DND-41 (cell line): Measurements from ENCODE around the gene SMARCAD1.
A peak's percentile ranks its signal among the peaks of the same experiment; 100 is the strongest.
"Not testable (repeated sequence)": the region's sequence is repeated elsewhere in the genome, so short reads cannot be mapped to it uniquely, and the experiment has no call there.

Experiments used
- ATAC-seq: fragments of 200-7000 bp; cut with Tn5 transposase; 3 replicates; pipeline ENCODE4 v1.9.1; 2021; ENCODE audit warnings: low read depth; ENCODE audit not compliant: insufficient read depth
- DNase-seq: peaks from one replicate; pipeline ENCODE4 v3.0.0-alpha.2; 2020
- H2AFZ ChIP-seq: 2 replicates; pipeline ENCODE4 v1.6.0; 2012; ENCODE audit warnings: low read depth, low read length
- H3K27ac ChIP-seq: 2 replicates; pipeline ENCODE4 v1.5.1; 2012; ENCODE audit warnings: low read length, inconsistent platforms
- H3K27me3 ChIP-seq: fragments of 200-600 bp; sonication (generic); 2 replicates; pipeline ENCODE4 v1.6.0; 2012; ENCODE audit warnings: low read length, mild to moderate bottlenecking, inconsistent platforms; ENCODE audit not compliant: insufficient read depth, poor library complexity
- H3K36me3 ChIP-seq: 2 replicates; pipeline ENCODE4 v1.5.1; 2012; ENCODE audit warnings: low read length, inconsistent platforms; ENCODE audit not compliant: insufficient read depth
- H3K4me1 ChIP-seq: 2 replicates; pipeline ENCODE4 v1.5.1; 2012; ENCODE audit warnings: mild to moderate bottlenecking, low read length; ENCODE audit not compliant: insufficient read depth
- H3K4me2 ChIP-seq: 2 replicates; pipeline ENCODE4 v1.6.0; 2012; ENCODE audit warnings: mild to moderate bottlenecking, moderate library complexity, low read length, inconsistent platforms; ENCODE audit not compliant: insufficient read depth
- H3K4me3 ChIP-seq, 2 experiments: fragments of 200-600 bp in 1 of 2; shearing (Covaris generic) in 1 of 2; 2 replicates each; pipeline ENCODE4 v1.5.1; 2012 to 2016; ENCODE audit warnings: inconsistent platforms in 2 of 2, low read length in 2 of 2, mild to moderate bottlenecking in 2 of 2, low read depth in 1 of 2, moderate library complexity in 1 of 2
- H3K79me2 ChIP-seq: 2 replicates; pipeline ENCODE4 v1.6.0; 2012; ENCODE audit warnings: low read length, inconsistent platforms; ENCODE audit not compliant: insufficient read depth
- H3K9ac ChIP-seq: 2 replicates; pipeline ENCODE4 v1.6.0; 2012; ENCODE audit warnings: low read depth, mild to moderate bottlenecking, inconsistent platforms, low read length, moderate library complexity
- H3K9me3 ChIP-seq: 2 replicates; pipeline ENCODE4 v1.5.1; 2012; ENCODE audit warnings: low read length, moderate library complexity, mild to moderate bottlenecking, inconsistent platforms; ENCODE audit not compliant: insufficient read depth, severe bottlenecking
- H4K20me1 ChIP-seq: 2 replicates; pipeline ENCODE4 v1.6.0; 2012; ENCODE audit warnings: low read length; ENCODE audit not compliant: insufficient read depth
- EZH2 ChIP-seq: IDR thresholded peaks from 3 replicates; pipeline ENCODE4 v1.6.1; 2012; ENCODE audit warnings: borderline replicate concordance, low read depth, mild to moderate bottlenecking, moderate library complexity, low read length, inconsistent platforms; ENCODE audit not compliant: severe bottlenecking
- TF ChIP-seq, protein P1 (sequence below): IDR thresholded peaks from 2 replicates; pipeline ENCODE4 v1.5.1; 2012; ENCODE audit warnings: borderline replicate concordance, low read length, moderate library complexity, mild to moderate bottlenecking; ENCODE audit not compliant: poor library complexity, severe bottlenecking; ENCODE audit errors: extremely low read depth

Gene SMARCAD1

GRCh38 chr4:94334476-94334875 lies 126.8 kb downstream of the SMARCAD1 start:
- H3K9me3 ChIP-seq, result no peaks in the 10 kb centered on the region
- H4K20me1 ChIP-seq, result no peaks in the 10 kb centered on the region
- TF ChIP-seq, protein P1, sequence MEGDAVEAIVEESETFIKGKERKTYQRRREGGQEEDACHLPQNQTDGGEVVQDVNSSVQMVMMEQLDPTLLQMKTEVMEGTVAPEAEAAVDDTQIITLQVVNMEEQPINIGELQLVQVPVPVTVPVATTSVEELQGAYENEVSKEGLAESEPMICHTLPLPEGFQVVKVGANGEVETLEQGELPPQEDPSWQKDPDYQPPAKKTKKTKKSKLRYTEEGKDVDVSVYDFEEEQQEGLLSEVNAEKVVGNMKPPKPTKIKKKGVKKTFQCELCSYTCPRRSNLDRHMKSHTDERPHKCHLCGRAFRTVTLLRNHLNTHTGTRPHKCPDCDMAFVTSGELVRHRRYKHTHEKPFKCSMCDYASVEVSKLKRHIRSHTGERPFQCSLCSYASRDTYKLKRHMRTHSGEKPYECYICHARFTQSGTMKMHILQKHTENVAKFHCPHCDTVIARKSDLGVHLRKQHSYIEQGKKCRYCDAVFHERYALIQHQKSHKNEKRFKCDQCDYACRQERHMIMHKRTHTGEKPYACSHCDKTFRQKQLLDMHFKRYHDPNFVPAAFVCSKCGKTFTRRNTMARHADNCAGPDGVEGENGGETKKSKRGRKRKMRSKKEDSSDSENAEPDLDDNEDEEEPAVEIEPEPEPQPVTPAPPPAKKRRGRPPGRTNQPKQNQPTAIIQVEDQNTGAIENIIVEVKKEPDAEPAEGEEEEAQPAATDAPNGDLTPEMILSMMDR, result no peak
- H3K36me3 ChIP-seq, result no peaks in the 10 kb centered on the region
- no peak overlapping the region for H3K27ac ChIP-seq
- H3K27me3 ChIP-seq, result no peaks in the 10 kb centered on the region
- H3K4me3 ChIP-seq, result no peak overlapping the region
- H2AFZ ChIP-seq, result no peak overlapping the region
- H3K4me1 ChIP-seq, result peaks cover 11% of the 10 kb centered on the region
- H3K4me2 ChIP-seq, result no peak overlapping the region
- DNase-seq (no peak), ATAC-seq (no peak)
- no peaks in the 10 kb centered on the region for H3K79me2 ChIP-seq
- no peak overlapping the region for H3K9ac ChIP-seq

DNA sequence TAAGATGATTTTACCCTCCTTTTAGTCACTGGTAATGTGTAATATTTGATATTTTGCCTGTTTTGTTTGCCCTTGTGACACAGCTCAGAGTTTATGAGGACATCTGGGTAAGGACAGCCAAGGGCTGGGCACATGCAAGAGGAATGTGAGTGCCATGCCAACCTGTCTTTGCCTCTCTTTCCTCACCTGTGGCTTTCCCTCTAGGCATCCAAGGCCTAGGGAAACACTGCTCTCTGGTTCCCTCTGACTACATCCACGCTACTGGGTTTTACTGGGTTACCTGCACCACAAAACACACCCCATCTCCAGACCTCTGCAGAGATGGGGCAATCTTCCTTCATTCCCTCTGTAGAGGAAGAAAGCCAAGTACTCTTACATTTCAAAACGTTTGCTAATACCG lies 127.3 kb downstream of the SMARCAD1 start:
- no peaks in the 10 kb centered on the region for H3K27me3 ChIP-seq
- H3K4me3 ChIP-seq, result no peak overlapping the region
- H4K20me1 ChIP-seq, result no peaks in the 10 kb centered on the region
- no peak overlapping the region for H3K4me2 ChIP-seq
- 0 out of 2 replicates have a peak overlapping the region, but pooled peaks have one; percentile 16 for H2AFZ ChIP-seq
- ATAC-seq (no peak), DNase-seq (no peak)
- H3K27ac ChIP-seq, result no peak overlapping the region
- H3K4me1 ChIP-seq, result peaks cover 16% of the 10 kb centered on the region
- no peaks in the 10 kb centered on the region for H3K79me2 ChIP-seq
- no peaks in the 10 kb centered on the region for H3K36me3 ChIP-seq
- TF ChIP-seq EZH2, result no peak
- TF ChIP-seq, protein P1, result no peak
- no peak overlapping the region for H3K9ac ChIP-seq
- H3K9me3 ChIP-seq, result no peaks in the 10 kb centered on the region

GRCh38 chr4:94336303-94336702 lies 128.6 kb downstream of the SMARCAD1 start:
- no peaks in the 10 kb centered on the region for H3K27me3 ChIP-seq
- TF ChIP-seq, protein P1, result no peak
- TF ChIP-seq EZH2, result no peak
- no peak overlapping the region for H3K4me2 ChIP-seq
- no peaks in the 10 kb centered on the region for H3K79me2 ChIP-seq
- H3K36me3 ChIP-seq, result no peaks in the 10 kb centered on the region
- no peaks in the 10 kb centered on the region for H4K20me1 ChIP-seq
- no peak overlapping the region for H2AFZ ChIP-seq
- no peak overlapping the region for H3K27ac ChIP-seq
- ATAC-seq (no peak), DNase-seq (no peak)
- no peaks in the 10 kb centered on the region for H3K9me3 ChIP-seq
- H3K4me1 ChIP-seq, result peaks cover 17% of the 10 kb centered on the region
- H3K4me3 ChIP-seq, result no peak overlapping the region
- no peak overlapping the region for H3K9ac ChIP-seq

GRCh38 chr4:94336791-94337190 lies 129.1 kb downstream of the SMARCAD1 start:
- not testable (repeated sequence) for H3K9me3 ChIP-seq, DNase-seq, H3K79me2 ChIP-seq, H3K9ac ChIP-seq, ATAC-seq, H3K27me3 ChIP-seq, H3K36me3 ChIP-seq, H3K4me3 ChIP-seq, H3K27ac ChIP-seq, H2AFZ ChIP-seq, H4K20me1 ChIP-seq, H3K4me2 ChIP-seq
- peaks cover 17% of the 10 kb centered on the region for H3K4me1 ChIP-seq
